Thymus (tissue), 11 donors: ENCODE data around the gene CHKA. TPM values are rescaled to one million over a fixed set of nuclear protein-coding genes. Genes with fewer than 3 reads are reported as not detected.
A peak's percentile ranks its signal among the peaks of the same experiment; 100 is the strongest.

Source experiments
- DNase-seq, 9 donors: peaks; one replicate each; pipeline ENCODE4 v3.0.0-alpha.2; 2013; ENCODE audit warnings: low spot score in 9 of 9, low read depth in 6 of 9, missing footprints in 1 of 9
- H3K27ac ChIP-seq, 2 donors: one replicate each; pipeline ENCODE4 v1.5.1; 2013; ENCODE audit warnings: control low read depth in 1 of 2, low read depth in 1 of 2, low read length in 1 of 2, mild to moderate bottlenecking in 1 of 2, moderate library complexity in 1 of 2
- H3K27me3 ChIP-seq, 2 donors: one replicate each; pipeline ENCODE4 v1.5.1; 2013; ENCODE audit warnings: low read length in 1 of 2; ENCODE audit not compliant: control insufficient read depth in 2 of 2, insufficient read depth in 1 of 2
- H3K36me3 ChIP-seq, 2 donors: one replicate each; pipeline ENCODE4 v1.5.1; 2013; ENCODE audit warnings: low read length in 1 of 2, mild to moderate bottlenecking in 1 of 2, moderate library complexity in 1 of 2; ENCODE audit not compliant: control insufficient read depth in 2 of 2, insufficient read depth in 2 of 2
- H3K4me1 ChIP-seq, 2 donors: one replicate each; pipeline ENCODE4 v1.5.1; 2013; ENCODE audit warnings: low read length in 2 of 2; ENCODE audit not compliant: control insufficient read depth in 2 of 2, insufficient read depth in 2 of 2
- H3K4me3 ChIP-seq, 2 donors: one replicate each; pipeline ENCODE4 v1.5.1; 2013; ENCODE audit warnings: low read length in 2 of 2, control low read depth in 1 of 2, mild to moderate bottlenecking in 1 of 2
- H3K9me3 ChIP-seq, 2 donors: one replicate each; pipeline ENCODE4 v1.5.1; 2013; ENCODE audit warnings: low read length in 1 of 2, mild to moderate bottlenecking in 1 of 2; ENCODE audit not compliant: control insufficient read depth in 2 of 2, insufficient read depth in 1 of 2
- WGBS: extraction: QIAGEN DNeasy Blood & Tissue Kit; methylation state at CpG from one replicate; pipeline ENCODE4 v1.1.7; 2013; 5-methylcytosine and 5-hydroxymethylcytosine counted together
- polyA plus RNA-seq: library from polyadenylated mRNA; stranded (reverse); fragments of 200-250 nt; gene quantifications from one replicate; pipeline ENCODE4 v1.2.3, GENCODE V29; 2013
- total RNA-seq: library from RNA; stranded (reverse); fragments of 120-200 nt; gene quantifications from one replicate; pipeline ENCODE4 v1.2.4, GENCODE V29; 2013
- donor health status: healthy.

CHKA gene
- total and polyA plus RNA-seq, 2 donors: 8.7 to 46.0 TPM

DNA sequence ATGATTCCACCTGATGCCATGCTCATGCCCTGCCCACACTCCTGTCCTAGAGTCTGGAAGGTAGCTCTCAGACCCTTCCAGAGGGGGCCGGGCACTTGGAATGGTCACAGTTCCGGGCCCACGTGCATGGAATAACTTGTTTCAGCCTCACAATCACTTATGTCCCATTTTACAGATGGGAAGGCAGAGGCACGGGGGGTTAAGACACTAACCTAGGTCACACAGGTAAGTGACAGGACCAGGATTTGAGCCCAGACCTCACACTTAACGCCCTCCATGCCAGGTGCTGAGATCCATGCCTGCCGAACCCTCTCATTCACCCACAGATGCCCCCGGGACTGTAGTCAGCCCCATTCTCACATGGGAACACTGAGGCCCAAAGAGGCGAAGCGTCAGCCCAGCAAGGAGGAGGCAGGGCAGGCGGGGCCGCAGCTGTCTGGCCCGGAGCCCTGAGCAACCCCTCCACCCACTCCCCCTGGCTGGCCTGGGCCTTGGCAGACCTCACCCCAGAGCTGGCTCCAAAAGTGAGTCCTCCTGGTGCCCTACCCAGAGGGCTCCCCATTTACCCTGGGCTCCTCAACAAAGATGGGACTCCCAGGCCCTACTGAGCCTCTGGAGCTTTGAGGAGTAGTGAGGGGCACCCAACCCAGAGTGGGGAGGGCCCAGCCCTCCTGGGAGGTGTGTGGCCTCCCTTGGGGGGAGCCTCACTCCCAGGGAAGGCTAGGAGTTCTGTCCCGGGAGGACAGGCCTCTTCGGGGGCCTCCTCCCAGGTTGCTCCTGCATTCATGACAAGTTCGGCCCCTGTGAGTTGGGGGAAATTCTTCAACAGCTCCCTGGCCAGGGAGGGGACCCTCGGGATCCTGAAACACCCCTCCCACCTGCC is 113.4 kb downstream of the CHKA start:
- Histone ChIP-seq H3K36me3 (no peaks in the 10 kb centered on the region), H3K4me1 (peaks cover 15 to 24% of the 10 kb centered on the region in 2 donors), H3K4me3 (no peak overlapping the region), H3K27me3 (peaks cover 18 to 47% of the 10 kb centered on the region in 2 donors), H3K9me3 (peaks cover 0 to 1% of the 10 kb centered on the region in 2 donors), H3K27ac (no peak overlapping the region)
- 95% methylated on average over 16 of the region's 16 CpGs for WGBS
- no peak for DNase-seq

DNA sequence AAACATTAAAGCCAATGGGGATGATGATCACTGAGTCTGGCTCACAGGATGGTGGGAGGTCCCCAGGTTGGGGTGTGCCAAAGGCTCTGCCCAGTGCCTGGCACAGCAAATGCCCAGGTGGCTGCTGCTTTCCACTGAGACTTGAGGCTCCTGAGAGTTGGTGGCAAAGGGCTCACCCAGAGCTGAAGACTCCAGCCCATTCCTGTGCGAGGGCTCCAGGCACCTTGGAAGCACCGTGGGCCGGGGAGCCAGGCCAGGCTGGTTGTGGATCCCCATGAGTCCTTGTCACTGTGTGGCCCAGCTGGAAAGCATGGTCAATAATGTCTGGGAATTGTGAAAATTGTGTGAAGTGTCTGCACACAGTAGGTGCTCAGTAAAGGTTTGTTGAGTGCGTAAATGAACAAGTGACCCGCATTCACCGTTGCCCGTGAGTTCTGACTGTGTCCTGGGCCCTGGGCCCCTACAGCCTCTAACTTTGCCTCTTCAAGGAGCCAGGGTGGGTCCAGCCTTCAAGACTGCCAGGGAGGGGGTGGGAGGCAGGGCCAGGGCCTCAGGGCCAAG is 114.5 kb downstream of the CHKA start:
- Histone ChIP-seq H3K27ac (no peak overlapping the region), H3K4me1 (peaks cover 15 to 24% of the 10 kb centered on the region in 2 donors), H3K9me3 (peaks cover 1 to 4% of the 10 kb centered on the region in 2 donors), H3K27me3 (peaks cover 23 to 57% of the 10 kb centered on the region in 2 donors), H3K36me3 (no peaks in the 10 kb centered on the region), H3K4me3 (no peak overlapping the region)
- WGBS: 98% methylated on average over 7 of the region's 7 CpGs
- no peak for DNase-seq

DNA sequence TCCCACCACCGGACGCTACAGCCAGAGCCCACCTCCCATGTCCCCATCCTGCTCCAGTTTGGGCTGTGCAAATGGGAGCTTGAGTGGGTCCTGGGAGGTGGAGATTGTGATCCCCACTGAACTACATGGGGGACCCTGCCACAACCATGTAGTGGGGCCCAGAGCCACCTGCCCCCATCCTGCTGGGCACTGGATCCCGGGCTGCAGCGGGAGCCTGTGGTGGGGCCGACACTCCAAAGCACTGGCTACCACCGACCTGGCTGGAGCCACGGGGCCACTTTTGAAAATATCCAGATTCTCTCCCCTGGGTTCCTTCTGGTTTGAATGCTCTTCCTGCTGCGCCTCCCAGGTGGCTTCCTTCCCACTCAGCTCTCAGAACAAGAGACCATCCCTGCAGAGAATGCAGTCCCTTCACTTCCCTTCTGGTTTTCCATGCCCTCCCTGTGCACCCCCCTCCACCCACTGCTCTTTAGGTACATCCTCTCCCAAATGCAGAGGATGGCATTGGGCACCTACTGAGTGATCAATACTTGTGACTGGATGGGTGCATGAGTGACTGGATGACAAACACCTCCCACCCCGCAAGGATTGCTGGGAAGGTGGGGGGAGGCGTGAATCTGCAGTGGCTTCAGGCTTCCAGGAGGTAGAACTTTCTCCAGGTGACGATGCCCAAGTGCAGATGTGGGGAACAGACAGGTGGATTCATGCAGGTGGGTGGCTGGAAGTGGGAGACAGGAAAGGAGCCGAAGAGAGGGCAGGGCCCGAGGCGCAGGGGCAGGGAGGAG is 116.4 kb downstream of the CHKA start:
- H3K4me1 ChIP-seq: peaks cover 10 to 17% of the 10 kb centered on the region in 2 donors
- H3K36me3 ChIP-seq: no peaks in the 10 kb centered on the region
- H3K9me3 ChIP-seq: peaks cover 0 to 4% of the 10 kb centered on the region in 2 donors
- no peak overlapping the region for H3K4me3 ChIP-seq
- 84% methylated on average over 14 of the region's 14 CpGs for WGBS
- H3K27me3 ChIP-seq: peaks cover 23 to 56% of the 10 kb centered on the region in 2 donors
- H3K27ac ChIP-seq: no peak overlapping the region
- DNase-seq: no peak

DNA sequence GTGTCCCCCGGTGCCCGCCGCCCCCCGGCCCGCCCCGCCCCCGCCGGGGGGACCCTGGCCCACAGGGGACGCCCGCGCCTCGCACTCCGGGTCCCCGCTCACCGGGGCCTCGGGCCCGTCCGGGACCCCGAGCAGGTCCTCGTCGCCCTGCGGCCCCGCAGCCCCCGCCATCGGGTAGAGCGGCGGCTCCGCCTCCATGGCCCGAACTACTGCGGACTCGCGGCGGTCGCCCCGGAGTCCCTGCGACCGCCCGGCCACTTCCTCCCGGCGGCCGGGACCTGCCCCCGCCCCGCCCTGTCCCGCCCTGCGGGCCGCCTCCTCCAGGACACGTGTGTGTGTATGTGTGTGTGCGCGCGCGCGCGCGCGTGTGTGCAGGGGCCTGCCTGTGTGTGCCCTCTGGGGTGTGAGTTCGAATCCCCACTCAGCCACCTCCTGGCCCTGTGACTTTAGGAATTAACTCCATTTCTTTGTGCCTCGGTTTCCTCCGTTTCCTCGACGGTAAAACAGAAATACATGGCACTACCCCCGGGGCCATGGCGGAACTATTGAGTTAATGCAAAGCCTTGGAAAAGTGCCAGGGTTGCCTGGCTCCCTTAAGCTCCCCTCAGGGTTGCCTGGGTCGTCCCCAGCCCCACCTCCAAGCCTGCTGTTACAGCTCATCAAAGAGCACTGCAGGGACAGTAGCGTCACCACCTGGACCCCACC is 117.2 kb downstream of the CHKA start, which contains the start of gene UNC93B1:
UNC93B1 (minus strand) TSS at position 252 of the 705 bp plus-strand sequence; CDS start at position 198, 54 bp downstream.
- Histone ChIP-seq H3K9me3 (peaks cover 0 to 4% of the 10 kb centered on the region in 2 donors), H3K4me1 (peaks cover 10 to 13% of the 10 kb centered on the region in 2 donors), H3K36me3 (no peaks in the 10 kb centered on the region), H3K27me3 (peaks cover 23 to 58% of the 10 kb centered on the region in 2 donors), H3K27ac (peak within 1 kb of the TSS in 1 of 2 donors; percentile 48), H3K4me3 (peak within 1 kb of the TSS; percentile 22 to 60)
- peak in 3 of 9 donors; percentile 41 to 50 (median 45) for DNase-seq
- 5% methylated on average over 64 of the region's 64 CpGs for WGBS

DNA sequence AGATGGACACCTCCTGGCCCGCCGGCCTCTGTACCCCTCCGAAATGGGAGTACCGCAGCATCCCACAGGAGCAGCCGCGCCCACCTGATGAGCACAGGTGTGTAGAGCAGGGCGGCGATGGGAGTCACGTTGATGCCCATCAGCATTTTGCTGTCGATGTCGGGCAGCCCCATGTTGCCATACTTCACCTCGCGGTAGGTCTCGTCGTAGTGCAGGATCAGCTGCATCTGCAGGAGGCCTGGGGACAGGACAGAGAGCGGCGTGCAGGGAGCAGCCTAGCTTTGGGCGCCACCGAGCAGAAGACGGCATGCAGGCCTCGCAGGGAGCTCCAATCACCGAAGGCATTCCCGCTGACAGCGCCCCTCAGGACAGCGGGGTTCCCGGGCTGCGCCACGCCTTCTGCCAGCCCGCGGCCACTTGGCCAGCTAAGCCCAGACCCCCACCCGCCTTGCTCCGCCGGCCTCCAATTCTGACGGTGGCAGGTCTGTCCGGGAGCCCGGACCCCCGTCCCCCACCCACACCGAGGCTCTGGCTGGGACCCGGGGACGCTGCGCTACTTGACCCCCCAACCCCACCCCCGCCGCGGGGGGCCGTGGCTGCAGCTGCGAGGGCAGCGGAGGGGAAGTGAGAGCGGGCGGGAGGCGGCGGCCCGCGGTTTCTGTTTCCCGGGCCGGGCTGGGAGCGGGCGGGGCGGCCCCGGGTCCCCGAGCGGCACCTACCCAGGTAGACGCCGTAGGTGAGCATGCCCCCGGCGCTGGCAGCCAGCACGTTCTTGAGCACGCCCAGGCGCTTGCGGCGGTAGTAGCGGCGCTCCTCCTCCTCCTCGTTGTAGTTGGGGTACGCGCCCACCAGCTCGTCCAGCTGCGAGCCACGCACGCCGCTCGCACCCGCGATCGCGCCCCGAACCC is 118.0 kb downstream of the CHKA start:
- H3K27ac ChIP-seq: peak overlapping the region in 1 of 2 donors; percentile 48
- DNase-seq: no peak
- peak overlapping the region; percentile 22 to 60 for H3K4me3 ChIP-seq
- peaks cover 11 to 12% of the 10 kb centered on the region in 2 donors for H3K4me1 ChIP-seq
- H3K36me3 ChIP-seq: no peaks in the 10 kb centered on the region
- peaks cover 23 to 58% of the 10 kb centered on the region in 2 donors for H3K27me3 ChIP-seq
- H3K9me3 ChIP-seq: peaks cover 0 to 4% of the 10 kb centered on the region in 2 donors
- 13% methylated on average over 86 of the region's 86 CpGs for WGBS

Other genes starting within 250 kb of the CHKA start
- gene UNC93B1, start 117.3 kb downstream of the CHKA start, total RNA-seq: 10.3 TPM
- 30.8 TPM for gene UNC93B1, start 117.3 kb downstream of the CHKA start, polyA plus RNA-seq
- gene ALDH3B1, start 111.1 kb downstream of the CHKA start, total RNA-seq: 1.3 TPM
- 3.9 TPM for gene ALDH3B1, start 111.1 kb downstream of the CHKA start, polyA plus RNA-seq
- 145 TPM for gene NDUFS8, start 90.7 kb downstream of the CHKA start, total RNA-seq
- 84.1 TPM for gene NDUFS8, start 90.7 kb downstream of the CHKA start, polyA plus RNA-seq
- 44.8 TPM for gene TCIRG1, start 82.4 kb downstream of the CHKA start, total RNA-seq
- gene TCIRG1, start 82.4 kb downstream of the CHKA start, polyA plus RNA-seq: 236 TPM
- 33.1 TPM for gene KMT5B, start 91.9 kb upstream of the CHKA start, total RNA-seq
- gene KMT5B, start 91.9 kb upstream of the CHKA start, polyA plus RNA-seq: 32.7 TPM
- gene C11orf24, start 150.6 kb upstream of the CHKA start, total RNA-seq: 5.9 TPM
- gene C11orf24, start 150.6 kb upstream of the CHKA start, polyA plus RNA-seq: 17.7 TPM
- gene LRP5, start 191.2 kb upstream of the CHKA start, total RNA-seq: 10.1 TPM
- gene LRP5, start 191.2 kb upstream of the CHKA start, polyA plus RNA-seq: 22.1 TPM